HEK293 (cell line): ENCODE measurements around the gene PAQR7.

Experiments used
- CTCF ChIA-PET: fragments of 350-600 bp; formaldehyde crosslinking; extraction: SDS; loops from one replicate; lab custom pipeline; 2021; ENCODE audit warnings: antibody characterized with exemption; lab: Yijun Ruan, JAX
- POLR2A ChIA-PET: fragments of 300-600 bp; formaldehyde crosslinking; extraction: SDS; loops from one replicate; lab custom pipeline; 2020; ENCODE audit warnings: antibody characterized with exemption, inconsistent platforms; lab: Yijun Ruan, JAX
- H3K27ac ChIP-seq: fragments of 200-500 bp; sonication (Bioruptor generic); 2 replicates; pipeline ENCODE4 v1.5.1; 2014; ENCODE audit warnings: low read depth, low read length, control low read depth, inconsistent platforms; ENCODE audit errors: extremely low read depth
- H3K36me3 ChIP-seq, 2 experiments: fragments of 200-500 bp in 1 of 2; sonication (Bioruptor generic) in 1 of 2; 1 replicate in 1 of 2; 2 replicates in 1 of 2; pipeline ENCODE4 v1.5.1; 2014 to 2017; ENCODE audit warnings: inconsistent platforms in 2 of 2, low read length in 2 of 2; ENCODE audit not compliant: control insufficient read depth in 2 of 2, insufficient read depth in 1 of 2
- H3K4me1 ChIP-seq: fragments of 200-500 bp; sonication (Bioruptor generic); 2 replicates; pipeline ENCODE4 v1.5.1; 2014; ENCODE audit warnings: mild to moderate bottlenecking, low read length, inconsistent platforms; ENCODE audit not compliant: control insufficient read depth, insufficient read depth
- H3K4me3 ChIP-seq: 2 replicates; pipeline ENCODE4 v1.5.1; 2011; ENCODE audit warnings: low read depth, mild to moderate bottlenecking, control low read depth, low read length, moderate library complexity
- H3K9me3 ChIP-seq: fragments of 200-500 bp; sonication (Bioruptor generic); 2 replicates; pipeline ENCODE4 v1.5.1; 2014; ENCODE audit warnings: low read depth, low read length, inconsistent platforms; ENCODE audit not compliant: control insufficient read depth, insufficient read depth
- BCL11A ChIP-seq: fragments of 450-650 bp; formaldehyde crosslinking; IDR thresholded peaks from 2 replicates; pipeline ENCODE4 v1.5.1; 2016; ENCODE audit warnings: low read depth, missing biosample characterization, missing genetic modification characterization
- KLF1 ChIP-seq: fragments of 450-650 bp; formaldehyde crosslinking; IDR thresholded peaks from 2 replicates; pipeline ENCODE4 v1.5.1; 2016; ENCODE audit warnings: missing biosample characterization, missing genetic modification characterization
- MZF1 ChIP-seq: fragments of 450-650 bp; formaldehyde crosslinking; IDR thresholded peaks from 2 replicates; pipeline ENCODE4 v1.5.1; 2017; ENCODE audit warnings: missing biosample characterization, missing genetic modification characterization, borderline replicate concordance
- OVOL3 ChIP-seq: fragments of 450-650 bp; formaldehyde crosslinking; IDR thresholded peaks from 2 replicates; pipeline ENCODE4 v1.5.1; 2016; ENCODE audit warnings: missing biosample characterization, missing genetic modification characterization
- WT1 ChIP-seq: fragments of 450-650 bp; formaldehyde crosslinking; IDR thresholded peaks from 2 replicates; pipeline ENCODE4 v1.5.1; 2016; ENCODE audit warnings: missing biosample characterization, missing genetic modification characterization
- ZFHX2 ChIP-seq: fragments of 450-650 bp; formaldehyde crosslinking; conservative IDR thresholded peaks from 2 replicates; pipeline ENCODE4 v1.5.1; 2016; ENCODE audit warnings: missing biosample characterization, missing genetic modification characterization
- ZNF10 ChIP-seq: fragments of 450-650 bp; formaldehyde crosslinking; IDR thresholded peaks from 2 replicates; pipeline ENCODE4 v1.5.1; 2017; ENCODE audit warnings: missing biosample characterization, missing genetic modification characterization
- ZNF133 ChIP-seq: fragments of 450-650 bp; formaldehyde crosslinking; IDR thresholded peaks from 2 replicates; pipeline ENCODE4 v1.5.1; 2016; ENCODE audit warnings: missing biosample characterization, missing genetic modification characterization
- ZNF146 ChIP-seq: fragments of 450-650 bp; formaldehyde crosslinking; IDR thresholded peaks from 2 replicates; pipeline ENCODE4 v1.5.1; 2016; ENCODE audit warnings: missing biosample characterization, missing genetic modification characterization
- ZNF174 ChIP-seq: fragments of 450-650 bp; formaldehyde crosslinking; IDR thresholded peaks from 2 replicates; pipeline ENCODE4 v1.5.0; 2017; ENCODE audit warnings: missing biosample characterization, mild to moderate bottlenecking, missing genetic modification characterization
- ZNF175 ChIP-seq: fragments of 450-650 bp; formaldehyde crosslinking; IDR thresholded peaks from 2 replicates; pipeline ENCODE4 v1.5.1; 2016; ENCODE audit warnings: missing biosample characterization, missing genetic modification characterization
- ZNF341 ChIP-seq: fragments of 450-650 bp; formaldehyde crosslinking; IDR thresholded peaks from 2 replicates; pipeline ENCODE4; 2016; ENCODE audit warnings: low read depth, missing biosample characterization, missing genetic modification characterization
- ZNF488 ChIP-seq: fragments of 450-650 bp; formaldehyde crosslinking; IDR thresholded peaks from 2 replicates; pipeline ENCODE4 v1.5.1; 2016; ENCODE audit warnings: missing biosample characterization, missing genetic modification characterization
- ZNF629 ChIP-seq: fragments of 450-650 bp; formaldehyde crosslinking; IDR thresholded peaks from 2 replicates; pipeline ENCODE4 v1.5.1; 2017; ENCODE audit warnings: missing biosample characterization, missing genetic modification characterization
- ZNF654 ChIP-seq: fragments of 450-650 bp; formaldehyde crosslinking; IDR thresholded peaks from 2 replicates; pipeline ENCODE4 v1.5.1; 2016; ENCODE audit warnings: low read depth, missing biosample characterization, missing genetic modification characterization
- ZNF747 ChIP-seq: fragments of 450-650 bp; formaldehyde crosslinking; IDR thresholded peaks from 2 replicates; pipeline ENCODE4 v1.5.1; 2016; ENCODE audit warnings: missing biosample characterization, missing genetic modification characterization
- ZNF768 ChIP-seq: fragments of 450-650 bp; formaldehyde crosslinking; IDR thresholded peaks from 2 replicates; pipeline ENCODE4 v1.5.1; 2018; ENCODE audit warnings: missing biosample characterization, mild to moderate bottlenecking, missing genetic modification characterization
- ZNF843 ChIP-seq: fragments of 450-650 bp; formaldehyde crosslinking; IDR thresholded peaks from 2 replicates; pipeline ENCODE4 v1.5.1; 2016; ENCODE audit warnings: missing biosample characterization, missing genetic modification characterization
- ZSCAN30 ChIP-seq: fragments of 450-650 bp; IDR thresholded peaks from 2 replicates; pipeline ENCODE4 v1.5.1; 2018; ENCODE audit warnings: missing biosample characterization, mild to moderate bottlenecking, missing genetic modification characterization, moderate library complexity
- ZSCAN4 ChIP-seq: fragments of 450-650 bp; formaldehyde crosslinking; IDR thresholded peaks from 2 replicates; pipeline ENCODE4 v1.5.1; 2017; ENCODE audit warnings: missing biosample characterization, missing genetic modification characterization
- TF ChIP-seq, protein P1 (sequence below): fragments of 450-650 bp; formaldehyde crosslinking; IDR thresholded peaks from 2 replicates; pipeline ENCODE4 v1.5.1; 2016; ENCODE audit warnings: missing biosample characterization, missing genetic modification characterization
- TF ChIP-seq, protein P2 (sequence below): fragments of 450-650 bp; formaldehyde crosslinking; IDR thresholded peaks from 2 replicates; pipeline ENCODE4 v1.5.1; 2017; ENCODE audit warnings: missing biosample characterization, missing genetic modification characterization

The PAQR7 gene

GRCh38 chr1:25871086-25871703 lies 4.3 kb downstream of the PAQR7 start (continued):
- TF ChIP-seq, protein P1, sequence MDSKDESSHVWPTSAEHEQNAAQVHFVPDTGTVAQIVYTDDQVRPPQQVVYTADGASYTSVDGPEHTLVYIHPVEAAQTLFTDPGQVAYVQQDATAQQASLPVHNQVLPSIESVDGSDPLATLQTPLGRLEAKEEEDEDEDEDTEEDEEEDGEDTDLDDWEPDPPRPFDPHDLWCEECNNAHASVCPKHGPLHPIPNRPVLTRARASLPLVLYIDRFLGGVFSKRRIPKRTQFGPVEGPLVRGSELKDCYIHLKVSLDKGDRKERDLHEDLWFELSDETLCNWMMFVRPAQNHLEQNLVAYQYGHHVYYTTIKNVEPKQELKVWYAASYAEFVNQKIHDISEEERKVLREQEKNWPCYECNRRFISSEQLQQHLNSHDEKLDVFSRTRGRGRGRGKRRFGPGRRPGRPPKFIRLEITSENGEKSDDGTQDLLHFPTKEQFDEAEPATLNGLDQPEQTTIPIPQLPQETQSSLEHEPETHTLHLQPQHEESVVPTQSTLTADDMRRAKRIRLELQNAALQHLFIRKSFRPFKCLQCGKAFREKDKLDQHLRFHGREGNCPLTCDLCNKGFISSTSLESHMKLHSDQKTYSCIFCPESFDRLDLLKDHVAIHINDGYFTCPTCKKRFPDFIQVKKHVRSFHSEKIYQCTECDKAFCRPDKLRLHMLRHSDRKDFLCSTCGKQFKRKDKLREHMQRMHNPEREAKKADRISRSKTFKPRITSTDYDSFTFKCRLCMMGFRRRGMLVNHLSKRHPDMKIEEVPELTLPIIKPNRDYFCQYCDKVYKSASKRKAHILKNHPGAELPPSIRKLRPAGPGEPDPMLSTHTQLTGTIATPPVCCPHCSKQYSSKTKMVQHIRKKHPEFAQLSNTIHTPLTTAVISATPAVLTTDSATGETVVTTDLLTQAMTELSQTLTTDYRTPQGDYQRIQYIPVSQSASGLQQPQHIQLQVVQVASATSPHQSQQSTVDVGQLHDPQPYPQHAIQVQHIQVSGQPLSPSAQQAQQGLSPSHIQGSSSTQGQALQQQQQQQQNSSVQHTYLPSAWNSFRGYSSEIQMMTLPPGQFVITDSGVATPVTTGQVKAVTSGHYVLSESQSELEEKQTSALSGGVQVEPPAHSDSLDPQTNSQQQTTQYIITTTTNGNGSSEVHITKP (tag by site-specific recombination) = peak; percentile 77
- no peak for TF ChIP-seq ZNF843 (tag by site-specific recombination)
- TF ChIP-seq ZSCAN30 (tag by site-specific recombination) = no peak
- TF ChIP-seq WT1 (tag by site-specific recombination) = peak; percentile 62; the same call in 1 of the 2 replicates
- TF ChIP-seq ZNF175 (tag by site-specific recombination) = no peak
- peak; percentile 18; the same call in 1 of the 2 replicates for TF ChIP-seq ZNF341 (tag by site-specific recombination)
- TF ChIP-seq OVOL3 (tag by site-specific recombination) = no peak
- no peak for TF ChIP-seq ZNF488 (tag by site-specific recombination)
- no peak for TF ChIP-seq KLF1

DNA sequence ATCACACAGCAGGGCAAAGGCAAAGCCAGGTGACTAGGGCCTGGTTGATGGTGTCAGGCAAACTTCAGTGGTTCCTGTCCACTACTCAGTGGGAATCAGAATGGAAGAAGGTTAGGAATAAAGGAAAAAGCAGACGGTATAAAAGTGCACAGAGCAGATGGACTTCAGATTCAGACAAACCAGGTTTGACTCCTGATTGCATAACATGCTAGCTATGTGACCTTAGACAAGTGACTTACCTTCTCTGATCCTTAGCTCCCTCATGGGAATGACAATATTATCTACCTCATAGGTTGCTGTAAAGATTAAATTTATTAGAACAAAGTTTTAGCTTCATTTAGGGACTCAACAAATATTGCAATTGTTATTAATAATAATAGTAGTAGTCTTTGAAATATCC lies 4.9 kb downstream of the PAQR7 start:
- TF ChIP-seq ZNF843 (tag by site-specific recombination) (no peak), ZNF768 (tag by site-specific recombination) (0 out of 2 replicates have a peak, but pooled peaks have one; percentile 37), ZNF654 (tag by site-specific recombination) (no peak)
- TF ChIP-seq, all 188 proteins: peak for 1
- H3K36me3 ChIP-seq = peaks cover 0 to 11% of the 10 kb centered on the region in 2 experiments; a peak in 1 of 3 replicates
- H3K4me1 ChIP-seq = no peaks in the 10 kb centered on the region
- H3K27ac ChIP-seq = no peak overlapping the region
- ChIA-PET CTCF (interaction anchor here (0.7 kb wide), 1 partner anchor 546 kb away, joined by 5 read pairs; no protein-coding TSS in a partner anchor), POLR2A (no interaction called here)
- H3K9me3 ChIP-seq = no peaks in the 10 kb centered on the region
- H3K4me3 ChIP-seq = no peak overlapping the region

DNA sequence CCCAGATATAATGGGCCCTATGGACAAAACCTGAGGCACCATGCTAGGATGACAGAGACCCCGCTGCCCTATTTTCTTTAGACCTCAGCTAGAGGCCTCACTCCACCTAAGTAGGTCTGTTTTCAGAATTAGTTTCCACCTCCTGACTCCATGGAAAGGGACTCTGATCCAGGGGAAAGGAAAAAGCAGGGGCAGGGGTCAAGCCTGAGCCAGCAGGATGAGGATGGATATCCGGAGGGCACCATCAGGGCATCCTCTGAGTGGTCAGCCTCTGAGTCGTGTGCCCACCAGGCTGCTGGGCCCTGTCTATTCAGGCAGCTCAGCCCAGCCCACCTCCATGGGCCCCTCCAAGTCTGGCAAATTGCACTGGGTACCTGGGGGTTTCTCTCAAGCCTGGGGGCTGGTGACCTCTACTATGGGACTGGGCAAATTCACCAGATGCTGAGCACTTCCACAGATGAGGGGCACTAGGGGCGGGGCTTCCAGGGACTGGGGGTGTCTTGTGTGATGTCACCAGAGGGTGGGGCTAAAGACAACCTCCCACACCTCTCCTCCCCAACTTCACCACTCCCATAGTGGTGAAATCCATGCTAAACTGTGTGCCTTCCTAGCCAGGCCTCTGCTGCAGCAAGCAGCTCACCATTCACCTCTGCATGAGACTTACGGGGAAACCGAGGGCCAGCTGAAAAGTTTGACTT lies 5.5 kb downstream of the PAQR7 start:
- Histone ChIP-seq H3K9me3 (no peaks in the 10 kb centered on the region), H3K27ac (no peak overlapping the region), H3K4me1 (no peaks in the 10 kb centered on the region), H3K36me3 (peaks cover 0 to 11% of the 10 kb centered on the region in 2 experiments; a peak in 1 of 3 replicates), H3K4me3 (no peak overlapping the region)
- ChIA-PET POLR2A (no interaction called here), CTCF (interaction anchor here (0.6 to 0.7 kb wide), 2 partner anchors 292 to 547 kb away, joined by 3 to 5 read pairs; no protein-coding TSS in a partner anchor)
- TF ChIP-seq ZNF747 (tag by site-specific recombination) (no peak), ZNF629 (tag by site-specific recombination) (peak; percentile 79), ZNF10 (tag by site-specific recombination) (no peak), ZNF146 (tag by site-specific recombination) (no peak), BCL11A (tag by site-specific recombination) (no peak), MZF1 (no peak), ZFHX2 (tag by site-specific recombination) (peak; percentile 31; the same call in 1 of the 2 replicates), ZSCAN4 (tag by site-specific recombination) (no peak), ZNF174 (tag by site-specific recombination) (no peak), ZNF133 (tag by site-specific recombination) (no peak)
- TF ChIP-seq, protein P2, sequence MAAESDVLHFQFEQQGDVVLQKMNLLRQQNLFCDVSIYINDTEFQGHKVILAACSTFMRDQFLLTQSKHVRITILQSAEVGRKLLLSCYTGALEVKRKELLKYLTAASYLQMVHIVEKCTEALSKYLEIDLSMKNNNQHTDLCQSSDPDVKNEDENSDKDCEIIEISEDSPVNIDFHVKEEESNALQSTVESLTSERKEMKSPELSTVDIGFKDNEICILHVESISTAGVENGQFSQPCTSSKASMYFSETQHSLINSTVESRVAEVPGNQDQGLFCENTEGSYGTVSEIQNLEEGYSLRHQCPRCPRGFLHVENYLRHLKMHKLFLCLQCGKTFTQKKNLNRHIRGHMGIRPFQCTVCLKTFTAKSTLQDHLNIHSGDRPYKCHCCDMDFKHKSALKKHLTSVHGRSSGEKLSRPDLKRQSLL (tag by site-specific recombination) = no peak
